ENCODE results near the gene PRKCZ.
A peak's percentile ranks its signal among the peaks of the same experiment; 100 is the strongest.

The PRKCZ gene

GRCh38 chr1:2045468-2046173, 4.6 kb upstream of the PRKCZ start:
- DNase-seq (ENCODE audit: low spot score) = no peak

GRCh38 chr1:2046174-2046917, 3.9 kb upstream of the PRKCZ start:
- DNase-seq (ENCODE audit: low spot score) = peak; percentile 63

- DNase-seq (ENCODE audit: low spot score) = no peak
These were observed 3.1 kb upstream of the PRKCZ start for GRCh38 chr1:2046953-2047748.

- no peak for DNase-seq (ENCODE audit: low spot score)
These were observed 2.2 kb upstream of the PRKCZ start for GRCh38 chr1:2047749-2048729.

- DNase-seq (ENCODE audit: low spot score) = peak; percentile 33
These were observed 940 bp upstream of the PRKCZ start for GRCh38 chr1:2049225-2049717.

GRCh38 chr1:2050461-2050792, 216 bp downstream of the PRKCZ start:
- DNase-seq (ENCODE audit: low spot score) = no peak

GRCh38 chr1:2050793-2051682, 827 bp downstream of the PRKCZ start:
- no peak for DNase-seq (ENCODE audit: low spot score)

- DNase-seq (ENCODE audit: low spot score) = no peak
These were observed 2.0 kb downstream of the PRKCZ start for GRCh38 chr1:2052054-2052679.

GRCh38 chr1:2052756-2053155, 2.5 kb downstream of the PRKCZ start:
- no peak for DNase-seq (ENCODE audit: low spot score)

GRCh38 chr1:2053217-2053616, 3.0 kb downstream of the PRKCZ start:
- no peak for DNase-seq (ENCODE audit: low spot score)

- no peak for DNase-seq (ENCODE audit: low spot score)
These were observed 3.7 kb downstream of the PRKCZ start for GRCh38 chr1:2053784-2054376.

- DNase-seq (ENCODE audit: low spot score) = no peak
These were observed 4.3 kb downstream of the PRKCZ start for GRCh38 chr1:2054560-2054959.

GRCh38 chr1:2055911-2056575, 5.8 kb downstream of the PRKCZ start:
- DNase-seq (ENCODE audit: low spot score) = no peak

- DNase-seq (ENCODE audit: low spot score) = no peak
These were observed 6.9 kb downstream of the PRKCZ start for GRCh38 chr1:2056955-2057590.

GRCh38 chr1:2059290-2059953, 9.2 kb downstream of the PRKCZ start:
- DNase-seq (ENCODE audit: low spot score) = no peak

GRCh38 chr1:2060072-2060471, 9.9 kb downstream of the PRKCZ start:
- no peak for DNase-seq (ENCODE audit: low spot score)

GRCh38 chr1:2060535-2060934, 10.3 kb downstream of the PRKCZ start:
- DNase-seq (ENCODE audit: low spot score) = no peak
